ENCODE results near the gene ARHGEF19. TPM values are rescaled to one million over a fixed set of nuclear protein-coding genes. Genes with fewer than 3 reads are reported as not detected.
"Not testable (repeated sequence)": the region's sequence is repeated elsewhere in the genome, so short reads cannot be mapped to it uniquely, and the experiment has no call there.

Gene ARHGEF19
- total and polyA plus RNA-seq, 8 donors, result 3.5 to 20.1 (median 9.5) TPM

DNA sequence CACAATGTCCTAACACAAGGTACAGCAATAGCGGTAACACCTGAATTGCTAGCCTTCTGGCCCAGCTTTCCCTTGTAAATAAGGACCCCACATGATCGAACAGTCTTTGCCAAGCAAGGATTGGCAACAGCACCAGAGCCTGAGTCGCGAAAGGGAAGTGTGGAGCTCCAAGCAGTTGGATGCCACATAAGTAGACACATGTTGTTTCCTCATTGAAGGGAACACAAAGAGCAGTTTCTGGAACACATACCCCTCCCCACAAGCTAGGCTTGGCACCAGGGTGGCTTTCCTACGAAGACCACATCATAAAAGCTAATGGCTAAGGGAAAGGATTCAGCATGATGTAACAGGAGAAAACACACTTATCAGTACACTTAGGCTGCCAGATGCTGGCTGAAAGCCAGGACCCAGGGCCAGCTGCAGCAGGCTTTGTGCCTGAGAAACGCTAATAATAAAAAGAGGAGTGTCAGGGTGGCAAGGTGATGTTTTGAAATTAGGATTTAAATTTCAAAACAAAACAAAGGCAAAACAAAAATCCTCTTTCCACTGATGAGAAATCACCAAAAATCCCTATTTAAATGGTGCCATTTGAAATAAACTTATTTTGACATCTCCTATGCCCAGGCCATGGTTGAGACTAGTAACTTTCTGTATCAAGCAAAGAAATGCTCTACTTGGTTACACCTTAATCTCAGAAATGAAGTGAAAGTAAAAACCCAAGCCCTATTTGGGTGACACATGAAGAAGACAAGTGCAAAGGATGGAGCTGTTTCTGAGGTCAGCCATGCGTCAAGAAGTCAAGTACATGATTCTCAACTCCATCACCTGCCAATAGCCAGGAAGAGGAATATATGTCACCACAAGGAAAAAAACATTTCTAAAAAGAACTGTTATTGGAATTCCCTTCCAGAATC lies 36.4 kb upstream of the ARHGEF19 start:
- no peaks in the 10 kb centered on the region for H3K27me3 ChIP-seq
- no peaks in the 10 kb centered on the region for H3K9me3 ChIP-seq
- DNase-seq, result peak; percentile 93 to 94
- H3K27ac ChIP-seq, result peak overlapping the region; percentile 52 to 86 (median 75)
- intact Hi-C loops (cut with DNase I; ENCODE audit: low total_unique reads), result no loop called here
- TF ChIP-seq POLR2AphosphoS5 (IDR thresholded peaks at IDR 0.05) (peak; percentile 70 to 77 (median 70)), EP300 (IDR thresholded peaks at IDR 0.05) (no peak)
- H3K36me3 ChIP-seq, result peaks cover 17 to 48% (median 43%) of the 10 kb centered on the region in 4 donors
- H3K4me3 ChIP-seq, result no peak overlapping the region
- WGBS, 5 donors, result 14 to 26% (median 23%) methylated on average over 7 of the region's 7 CpGs
- H3K4me1 ChIP-seq, result peaks cover 46 to 69% (median 56%) of the 10 kb centered on the region in 4 donors

- Histone ChIP-seq H3K27ac (peak overlapping the region; percentile 52 to 86 (median 75)), H3K9me3 (no peaks in the 10 kb centered on the region), H3K36me3 (peaks cover 17 to 39% (median 34%) of the 10 kb centered on the region in 4 donors), H3K27me3 (no peaks in the 10 kb centered on the region), H3K4me1 (peaks cover 46 to 74% (median 58%) of the 10 kb centered on the region in 4 donors), H3K4me3 (no peak overlapping the region)
- TF ChIP-seq, protein P1, sequence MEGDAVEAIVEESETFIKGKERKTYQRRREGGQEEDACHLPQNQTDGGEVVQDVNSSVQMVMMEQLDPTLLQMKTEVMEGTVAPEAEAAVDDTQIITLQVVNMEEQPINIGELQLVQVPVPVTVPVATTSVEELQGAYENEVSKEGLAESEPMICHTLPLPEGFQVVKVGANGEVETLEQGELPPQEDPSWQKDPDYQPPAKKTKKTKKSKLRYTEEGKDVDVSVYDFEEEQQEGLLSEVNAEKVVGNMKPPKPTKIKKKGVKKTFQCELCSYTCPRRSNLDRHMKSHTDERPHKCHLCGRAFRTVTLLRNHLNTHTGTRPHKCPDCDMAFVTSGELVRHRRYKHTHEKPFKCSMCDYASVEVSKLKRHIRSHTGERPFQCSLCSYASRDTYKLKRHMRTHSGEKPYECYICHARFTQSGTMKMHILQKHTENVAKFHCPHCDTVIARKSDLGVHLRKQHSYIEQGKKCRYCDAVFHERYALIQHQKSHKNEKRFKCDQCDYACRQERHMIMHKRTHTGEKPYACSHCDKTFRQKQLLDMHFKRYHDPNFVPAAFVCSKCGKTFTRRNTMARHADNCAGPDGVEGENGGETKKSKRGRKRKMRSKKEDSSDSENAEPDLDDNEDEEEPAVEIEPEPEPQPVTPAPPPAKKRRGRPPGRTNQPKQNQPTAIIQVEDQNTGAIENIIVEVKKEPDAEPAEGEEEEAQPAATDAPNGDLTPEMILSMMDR (IDR thresholded peaks at IDR 0.05), result no peak
- no peak for TF ChIP-seq EP300 (IDR thresholded peaks at IDR 0.05)
- no peak for TF ChIP-seq POLR2AphosphoS5 (IDR thresholded peaks at IDR 0.05)
- TF ChIP-seq POLR2A (IDR thresholded peaks at IDR 0.05), result no peak
- 45 to 69% (median 60%) methylated on average over 8 of the region's 8 CpGs for WGBS, 5 donors
- DNase-seq, result peak in 1 of 2 donors; percentile 44
- intact Hi-C loops (cut with DNase I; ENCODE audit: low total_unique reads), result no loop called here
These were observed 35.6 kb upstream of the ARHGEF19 start for GRCh38 chr1:16248007-16248436.

DNA sequence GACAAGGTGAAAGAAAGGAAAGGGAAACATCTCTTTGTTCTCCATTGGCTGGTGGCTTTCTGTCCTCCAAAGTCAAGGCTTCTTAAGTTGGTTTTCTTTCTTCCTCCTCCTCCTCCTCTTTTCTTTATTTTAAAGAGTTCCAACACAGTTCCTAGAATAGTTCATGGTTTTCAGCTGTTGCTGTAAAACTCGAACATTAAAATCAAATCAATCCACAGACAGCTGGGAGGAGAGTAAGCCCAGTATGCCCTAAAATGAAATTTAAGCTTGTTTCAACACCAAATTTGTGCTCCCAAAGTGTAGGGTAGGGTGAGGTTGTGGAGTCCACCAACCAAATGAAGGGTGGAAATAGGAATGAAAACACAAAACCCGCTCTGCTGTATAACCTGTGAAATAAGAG lies 35.0 kb upstream of the ARHGEF19 start:
- peaks cover 17 to 34% (median 28%) of the 10 kb centered on the region in 4 donors for H3K36me3 ChIP-seq
- H3K27me3 ChIP-seq, result no peaks in the 10 kb centered on the region
- TF ChIP-seq, protein P1 (IDR thresholded peaks at IDR 0.05), result no peak
- TF ChIP-seq POLR2AphosphoS5 (IDR thresholded peaks at IDR 0.05) (no peak), EP300 (IDR thresholded peaks at IDR 0.05) (no peak), POLR2A (IDR thresholded peaks at IDR 0.05) (no peak)
- no peak for DNase-seq
- H3K4me3 ChIP-seq, result no peak overlapping the region
- intact Hi-C loops (cut with DNase I; ENCODE audit: low total_unique reads), result no loop called here
- peak overlapping the region; percentile 6 to 86 (median 75) for H3K27ac ChIP-seq
- no peaks in the 10 kb centered on the region for H3K9me3 ChIP-seq
- H3K4me1 ChIP-seq, result peaks cover 46 to 74% (median 58%) of the 10 kb centered on the region in 4 donors
- 72 to 83% (median 76%) methylated on average over 2 of the region's 2 CpGs for WGBS, 5 donors

DNA sequence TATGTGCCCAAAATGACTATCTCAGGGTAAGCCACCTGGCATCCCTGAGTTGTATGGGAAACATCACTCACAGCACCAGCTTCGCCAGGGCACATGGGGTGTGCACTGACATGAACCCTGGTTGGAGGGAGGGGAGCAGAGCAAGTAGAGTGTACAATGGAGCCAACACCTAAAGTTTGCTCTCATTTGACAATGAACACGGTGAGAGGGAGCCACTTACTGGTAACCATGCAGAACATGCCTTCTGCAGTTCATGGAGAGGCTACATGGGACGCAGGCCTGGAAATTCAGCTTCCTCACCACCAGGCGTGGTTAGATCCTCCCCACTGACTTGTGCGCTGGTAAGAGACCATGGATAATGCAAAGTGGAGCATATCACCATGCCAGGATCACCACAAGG lies 34.5 kb upstream of the ARHGEF19 start:
- no peaks in the 10 kb centered on the region for H3K9me3 ChIP-seq
- H3K4me1 ChIP-seq, result peaks cover 46 to 74% (median 56%) of the 10 kb centered on the region in 4 donors
- peak overlapping the region; percentile 6 to 86 (median 75) for H3K27ac ChIP-seq
- H3K4me3 ChIP-seq, result no peak overlapping the region
- intact Hi-C loops (cut with DNase I; ENCODE audit: low total_unique reads), result no loop called here
- H3K36me3 ChIP-seq, result peaks cover 16 to 29% (median 24%) of the 10 kb centered on the region in 4 donors
- no peak for TF ChIP-seq EP300 (IDR thresholded peaks at IDR 0.05)
- no peak for TF ChIP-seq POLR2A (IDR thresholded peaks at IDR 0.05)
- TF ChIP-seq, protein P1 (IDR thresholded peaks at IDR 0.05), result no peak
- TF ChIP-seq POLR2AphosphoS5 (IDR thresholded peaks at IDR 0.05), result no peak
- 70 to 78% (median 75%) methylated on average over 5 of the region's 5 CpGs for WGBS, 5 donors
- peak in 1 of 2 donors; percentile 41 for DNase-seq
- no peaks in the 10 kb centered on the region for H3K27me3 ChIP-seq

DNA sequence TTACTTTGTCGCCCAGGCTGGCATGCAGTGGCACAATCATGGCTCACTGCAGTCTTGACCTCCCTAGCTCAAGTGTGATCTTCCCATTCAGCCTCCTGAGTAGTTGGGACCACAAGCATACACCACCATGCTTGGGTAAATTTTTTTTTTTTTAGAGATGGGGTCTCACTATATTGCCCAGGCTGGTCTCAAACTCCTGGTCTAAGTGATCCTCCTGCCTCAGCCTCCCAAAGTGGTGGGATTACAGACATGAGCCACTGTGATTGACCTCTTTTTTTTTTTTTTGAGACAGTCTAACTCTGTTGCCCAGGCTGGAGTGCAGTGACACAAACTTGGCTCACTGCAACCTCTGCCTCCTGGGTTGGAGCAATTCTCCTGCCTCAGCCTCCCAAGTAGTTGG lies 33.8 kb upstream of the ARHGEF19 start:
- peak overlapping the region in 2 of 5 donors; percentile 85 to 86 for H3K27ac ChIP-seq
- H3K4me1 ChIP-seq, result peaks cover 46 to 70% (median 50%) of the 10 kb centered on the region in 4 donors
- H3K27me3 ChIP-seq; H3K9me3 ChIP-seq; H3K4me3 ChIP-seq; intact Hi-C loops (cut with DNase I; ENCODE audit: low total_unique reads); DNase-seq: not testable (repeated sequence)
- 88 to 100% (median 92%) methylated on average over 1 of the region's 1 CpG for WGBS, 5 donors
- H3K36me3 ChIP-seq, result peaks cover 9 to 21% (median 16%) of the 10 kb centered on the region in 4 donors

Measured in stomach (tissue), 9 donors.